A549 (cell line): ENCODE results near the gene FBXO7.
A peak's percentile ranks its signal among the peaks of the same experiment; 100 is the strongest.

ENCODE experiments used
- JUN ChIP-seq, 2 experiments: fragments of >200 bp; sonication (Bioruptor Twin); formaldehyde crosslinking; IDR thresholded peaks; 2 replicates in 1 of 2; 3 replicates in 1 of 2; pipeline ENCODE4 v1.6.1; 2016 to 2017
- MAFK ChIP-seq: fragments of 450-650 bp; IDR thresholded peaks from 2 replicates; pipeline ENCODE4 v1.6.1; 2014; ENCODE audit not compliant: partially characterized antibody
- MAZ ChIP-seq: fragments of 150-350 bp; IDR thresholded peaks from 2 replicates; pipeline ENCODE4 v1.6.1; 2014; ENCODE audit warnings: antibody characterized with exemption, low read depth, low read length, borderline replicate concordance
- NR3C1 ChIP-seq: fragments of >200 bp; sonication (Bioruptor Twin); formaldehyde crosslinking; IDR thresholded peaks from 3 replicates; pipeline ENCODE4 v1.6.1; 2017
- RAD21 ChIP-seq, 2 experiments: fragments of >200 bp in 1 of 2; sonication (Bioruptor Twin) in 1 of 2; formaldehyde crosslinking in 1 of 2; IDR thresholded peaks in 1 of 2; conservative IDR thresholded peaks in 1 of 2; 2 replicates in 1 of 2; 3 replicates in 1 of 2; pipeline ENCODE4 v1.6.1; 2012 to 2018; ENCODE audit warnings: inconsistent platforms in 1 of 2
- RFX5 ChIP-seq: fragments of 450-650 bp; IDR thresholded peaks from 2 replicates; pipeline ENCODE4 v1.7.1; 2014; ENCODE audit warnings: antibody characterized with exemption, mild to moderate bottlenecking, moderate library complexity
- TF ChIP-seq, protein P1 (sequence below): fragments of >200 bp; sonication (Bioruptor Twin); formaldehyde crosslinking; IDR thresholded peaks from 3 replicates; pipeline ENCODE4 v1.5.1; 2016
- TF ChIP-seq, protein P2 (sequence below): fragments of 250-450 bp; sonication (Bioruptor Pico); IDR thresholded peaks from 2 replicates; pipeline ENCODE4 v1.5.0; 2021; ENCODE audit warnings: mild to moderate bottlenecking, moderate library complexity, borderline replicate concordance

DNA sequence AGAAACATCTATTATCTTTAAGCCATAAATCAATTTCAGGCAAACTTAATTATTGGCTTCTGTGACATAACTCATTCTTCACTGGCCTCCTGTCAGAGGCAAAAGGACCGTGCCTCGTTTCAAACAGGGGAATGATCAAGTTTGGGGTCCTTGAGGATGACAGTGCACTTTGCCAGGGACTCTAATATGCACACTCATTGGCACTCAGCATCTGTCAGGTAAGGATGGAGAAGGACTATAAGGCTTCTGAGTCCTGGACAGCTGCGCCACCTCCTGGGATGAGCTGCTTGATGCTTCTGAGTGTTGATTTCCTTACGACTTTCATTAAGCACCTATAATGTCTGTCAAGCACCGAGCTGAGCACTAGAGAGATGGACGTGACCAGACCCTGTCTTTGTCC lies 30.5 kb upstream of the FBXO7 start:
- TF ChIP-seq, protein P1, sequence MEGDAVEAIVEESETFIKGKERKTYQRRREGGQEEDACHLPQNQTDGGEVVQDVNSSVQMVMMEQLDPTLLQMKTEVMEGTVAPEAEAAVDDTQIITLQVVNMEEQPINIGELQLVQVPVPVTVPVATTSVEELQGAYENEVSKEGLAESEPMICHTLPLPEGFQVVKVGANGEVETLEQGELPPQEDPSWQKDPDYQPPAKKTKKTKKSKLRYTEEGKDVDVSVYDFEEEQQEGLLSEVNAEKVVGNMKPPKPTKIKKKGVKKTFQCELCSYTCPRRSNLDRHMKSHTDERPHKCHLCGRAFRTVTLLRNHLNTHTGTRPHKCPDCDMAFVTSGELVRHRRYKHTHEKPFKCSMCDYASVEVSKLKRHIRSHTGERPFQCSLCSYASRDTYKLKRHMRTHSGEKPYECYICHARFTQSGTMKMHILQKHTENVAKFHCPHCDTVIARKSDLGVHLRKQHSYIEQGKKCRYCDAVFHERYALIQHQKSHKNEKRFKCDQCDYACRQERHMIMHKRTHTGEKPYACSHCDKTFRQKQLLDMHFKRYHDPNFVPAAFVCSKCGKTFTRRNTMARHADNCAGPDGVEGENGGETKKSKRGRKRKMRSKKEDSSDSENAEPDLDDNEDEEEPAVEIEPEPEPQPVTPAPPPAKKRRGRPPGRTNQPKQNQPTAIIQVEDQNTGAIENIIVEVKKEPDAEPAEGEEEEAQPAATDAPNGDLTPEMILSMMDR = peak; percentile 29; the same call in 2 of the 3 replicates
- TF ChIP-seq NR3C1 = no peak
- TF ChIP-seq MAFK = peak; percentile 63
- TF ChIP-seq JUN (IDR thresholded peaks at IDR 0.05) = no peak
- TF ChIP-seq, protein P2, sequence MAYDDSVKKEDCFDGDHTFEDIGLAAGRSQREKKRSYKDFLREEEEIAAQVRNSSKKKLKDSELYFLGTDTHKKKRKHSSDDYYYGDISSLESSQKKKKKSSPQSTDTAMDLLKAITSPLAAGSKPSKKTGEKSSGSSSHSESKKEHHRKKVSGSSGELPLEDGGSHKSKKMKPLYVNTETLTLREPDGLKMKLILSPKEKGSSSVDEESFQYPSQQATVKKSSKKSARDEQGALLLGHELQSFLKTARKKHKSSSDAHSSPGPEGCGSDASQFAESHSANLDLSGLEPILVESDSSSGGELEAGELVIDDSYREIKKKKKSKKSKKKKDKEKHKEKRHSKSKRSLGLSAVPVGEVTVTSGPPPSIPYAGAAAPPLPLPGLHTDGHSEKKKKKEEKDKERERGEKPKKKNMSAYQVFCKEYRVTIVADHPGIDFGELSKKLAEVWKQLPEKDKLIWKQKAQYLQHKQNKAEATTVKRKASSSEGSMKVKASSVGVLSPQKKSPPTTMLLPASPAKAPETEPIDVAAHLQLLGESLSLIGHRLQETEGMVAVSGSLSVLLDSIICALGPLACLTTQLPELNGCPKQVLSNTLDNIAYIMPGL (CRISPR knock-in tag) = no peak
- peak; percentile 36 to 53; a peak in 3 of 5 replicates for TF ChIP-seq RAD21 (conservative IDR thresholded peaks at IDR 0.05 in 1 of 2, IDR thresholded peaks at IDR 0.05 in 1 of 2)
- no peak for TF ChIP-seq RFX5
- no peak for TF ChIP-seq MAZ
